AG04450 (cell line): ENCODE results near the gene HIPK3. TPM values are rescaled to one million over a fixed set of nuclear protein-coding genes. Genes with fewer than 3 reads are reported as not detected.

Experiments
- CTCF ChIA-PET: fragments of 300-600, 350-600 bp; formaldehyde crosslinking; extraction: SDS; loops from one replicate; lab custom pipeline; 2022; ENCODE audit warnings: antibody characterized with exemption, inconsistent platforms; lab: Charles Lee
- POLR2A ChIA-PET: fragments of 350-600 bp; formaldehyde crosslinking; extraction: SDS; loops from one replicate; lab custom pipeline; 2021; ENCODE audit warnings: antibody characterized with exemption, inconsistent platforms; lab: Yijun Ruan, JAX
- DNase-seq: peaks from one replicate; pipeline ENCODE4 v3.0.0-alpha.2; 2011; ENCODE audit warnings: low read depth, low spot score
- H3K27ac ChIP-seq: one replicate; pipeline ENCODE4 v1.5.1; 2012; ENCODE audit warnings: low read depth, low read length, control low read depth
- H3K27me3 ChIP-seq: one replicate; pipeline ENCODE4 v1.6.0; 2012; ENCODE audit warnings: low read length; ENCODE audit not compliant: control insufficient read depth, insufficient read depth
- H3K4me3 ChIP-seq: 2 replicates; pipeline ENCODE4 v1.5.1; 2011; ENCODE audit warnings: mild to moderate bottlenecking, low read depth, low read length, control low read depth
- H3K9me3 ChIP-seq: 2 replicates; pipeline ENCODE4 v1.5.1; 2012; ENCODE audit warnings: low read length; ENCODE audit not compliant: control insufficient read depth, insufficient read depth
- CTCF ChIP-seq: IDR thresholded peaks from 2 replicates; pipeline ENCODE4 v1.5.1; 2011; ENCODE audit warnings: low read depth, low read length, control low read depth, inconsistent platforms
- polyA plus RNA-seq: library from polyadenylated mRNA; depleted of rRNA; stranded (reverse); fragments of >200 nt; gene quantifications from 2 replicates; pipeline ENCODE4 v1.2.3, GENCODE V29; 2011

HIPK3 gene
- polyA plus RNA-seq, 1 experiment = 30.7 TPM

- Histone ChIP-seq H3K9me3 (no peaks in the 10 kb centered on the region), H3K27me3 (no peaks in the 10 kb centered on the region), H3K27ac (no peak overlapping the region), H3K4me3 (no peak overlapping the region)
- ChIA-PET POLR2A (no interaction called here), CTCF (interaction anchor here (0.6 kb wide), 1 partner anchor 133 kb away, joined by 3 read pairs; no protein-coding TSS in a partner anchor)
- no peak for TF ChIP-seq CTCF
- no peak for DNase-seq
These were observed 127.0 kb downstream of the HIPK3 start for GRCh38 chr11:33384220-33384619.

DNA sequence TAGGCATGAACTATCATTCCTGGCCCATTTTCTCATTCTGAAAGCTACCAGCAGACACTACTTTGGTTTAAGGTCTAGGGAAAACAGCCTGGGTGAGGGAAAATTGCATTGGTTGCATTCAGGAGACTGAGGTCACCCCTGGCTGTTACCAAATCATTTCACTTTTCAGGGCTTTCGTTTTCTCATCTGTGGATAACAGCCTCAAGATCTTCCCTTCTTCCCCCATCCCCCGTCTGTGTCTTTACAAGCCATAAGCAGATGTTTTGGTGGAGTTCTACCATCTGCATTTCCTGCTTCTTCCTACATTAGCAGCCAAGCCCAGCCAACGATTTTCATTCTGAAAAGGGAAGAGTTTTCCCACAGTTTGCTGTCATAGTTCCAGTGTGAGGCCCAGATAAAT, 130.4 kb downstream of the HIPK3 start:
- Histone ChIP-seq H3K27me3 (no peaks in the 10 kb centered on the region), H3K27ac (no peak overlapping the region), H3K4me3 (no peak overlapping the region), H3K9me3 (no peaks in the 10 kb centered on the region)
- CTCF ChIA-PET = no interaction called here
- TF ChIP-seq CTCF = no peak
- DNase-seq = no peak
- POLR2A ChIA-PET = no interaction called here

DNA sequence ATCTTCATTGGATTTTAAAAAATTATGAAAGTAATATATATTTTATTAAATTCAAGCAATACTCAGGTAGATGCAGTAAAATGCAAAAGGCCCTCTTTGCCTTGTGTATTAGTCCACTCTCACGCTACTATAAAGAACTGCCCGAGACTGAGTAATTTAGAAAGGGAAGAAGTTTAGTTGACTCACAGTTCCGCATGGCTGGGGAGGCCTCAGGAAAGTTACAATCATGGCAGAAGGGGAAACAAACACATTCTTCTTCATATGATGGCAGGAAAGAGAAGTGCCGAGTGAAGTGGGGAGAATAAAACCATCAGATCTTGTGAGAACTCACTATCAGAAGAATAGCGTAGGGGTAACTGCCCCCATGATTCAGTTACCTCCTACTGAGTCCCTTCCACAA, 130.8 kb downstream of the HIPK3 start:
- CTCF ChIA-PET = no interaction called here
- DNase-seq = no peak

DNA sequence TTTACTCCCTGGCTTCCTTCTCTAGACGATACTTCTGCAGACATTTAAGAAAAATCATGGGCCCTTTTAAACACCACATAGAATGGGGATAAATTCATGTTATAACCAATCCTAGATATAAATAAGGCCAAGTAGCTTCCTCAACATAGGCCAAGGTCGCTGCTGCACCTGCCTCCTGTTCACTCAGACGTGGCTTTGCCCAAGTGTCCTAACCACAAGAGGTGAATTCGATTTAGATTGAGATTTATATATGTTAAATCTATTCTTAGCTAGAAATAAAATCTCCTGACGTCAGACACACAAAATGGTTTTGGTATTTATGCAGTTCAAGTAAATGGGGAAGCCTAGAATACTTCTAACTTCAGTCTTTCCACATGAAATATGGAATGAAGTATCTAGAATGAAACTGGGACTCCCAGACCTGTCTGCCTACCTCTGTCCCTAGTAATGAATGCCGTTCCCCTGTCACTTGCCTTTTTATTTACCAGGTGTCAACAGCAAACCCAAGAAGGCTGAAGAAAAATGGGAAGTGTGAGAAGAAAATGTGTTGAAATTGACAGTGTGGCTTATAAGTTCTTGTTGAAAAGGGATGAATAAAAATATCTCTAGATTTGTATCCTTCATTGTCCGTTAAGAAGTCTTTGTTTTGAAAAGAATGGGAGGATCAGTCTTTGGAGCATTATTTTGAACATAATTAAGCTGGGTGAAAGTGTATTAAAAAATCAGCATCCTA, 131.8 kb downstream of the HIPK3 start:
- no peak for TF ChIP-seq CTCF
- Histone ChIP-seq H3K9me3 (no peaks in the 10 kb centered on the region), H3K27me3 (no peaks in the 10 kb centered on the region), H3K27ac (no peak overlapping the region), H3K4me3 (no peak overlapping the region)
- CTCF ChIA-PET = no interaction called here
- POLR2A ChIA-PET = no interaction called here
- DNase-seq = no peak

More for the DNA sequence above, 130.8 kb downstream of the HIPK3 start:
- Histone ChIP-seq H3K9me3 (no peaks in the 10 kb centered on the region), H3K27me3 (no peaks in the 10 kb centered on the region), H3K27ac (no peak overlapping the region), H3K4me3 (no peak overlapping the region)
- POLR2A ChIA-PET = no interaction called here
- no peak for TF ChIP-seq CTCF

DNA sequence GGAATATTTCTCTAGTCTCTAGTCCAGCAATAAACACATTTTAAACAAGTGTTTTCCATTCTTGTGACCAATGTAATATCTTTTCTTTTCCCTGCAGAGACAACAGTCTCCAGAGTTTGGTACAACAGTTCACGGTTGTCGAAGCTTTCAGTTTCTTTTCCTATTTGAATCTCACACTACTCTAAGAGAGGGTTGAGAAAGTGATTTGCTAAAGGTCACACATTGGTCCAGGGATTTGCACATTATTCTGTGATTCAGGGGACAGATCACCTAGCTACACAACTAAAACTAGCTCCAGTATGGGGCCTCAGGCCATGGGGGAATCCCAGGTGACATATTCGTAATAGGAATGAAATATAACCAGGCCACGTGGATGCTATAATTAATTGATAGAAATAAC, 132.5 kb downstream of the HIPK3 start:
- ChIA-PET POLR2A (no interaction called here), CTCF (no interaction called here)
- Histone ChIP-seq H3K27ac (no peak overlapping the region), H3K4me3 (no peak overlapping the region), H3K27me3 (no peaks in the 10 kb centered on the region), H3K9me3 (no peaks in the 10 kb centered on the region)
- no peak for DNase-seq
- no peak for TF ChIP-seq CTCF
